ENCODE data around the gene LHFPL6.

Gene LHFPL6

DNA sequence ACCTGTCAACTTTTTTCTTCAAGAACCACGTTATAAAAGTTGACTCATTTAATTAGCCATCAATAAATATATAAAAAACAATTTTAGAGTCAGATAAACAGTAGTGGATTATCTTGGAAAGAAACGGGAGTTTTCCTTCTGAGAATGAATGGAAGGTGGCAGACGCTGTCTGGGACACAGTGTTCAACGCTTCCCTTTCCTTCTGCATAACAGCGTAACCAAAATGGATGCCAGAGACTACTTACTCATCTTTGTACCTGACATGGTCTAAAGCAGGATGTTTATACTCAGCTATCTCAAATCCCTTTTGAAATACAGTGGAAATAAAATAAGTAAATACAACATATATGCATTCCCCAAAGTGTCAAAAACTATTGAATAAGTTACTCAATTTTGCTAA lies 195.2 kb downstream of the LHFPL6 start:
- no peaks in the 10 kb centered on the region for H3K27me3 ChIP-seq (ENCODE audit: control insufficient read depth in 1 of 2, insufficient read depth in 2 of 2, low read length in 2 of 2)
- H3K4me1 ChIP-seq (ENCODE audit: insufficient read depth, low read length): no peaks in the 10 kb centered on the region
- no peak overlapping the region for H3K9ac ChIP-seq (ENCODE audit: low read length)
- H3K4me3 ChIP-seq (ENCODE audit: low read depth in 1 of 2, low read length in 2 of 2): no peak overlapping the region
- no peaks in the 10 kb centered on the region for H3K36me3 ChIP-seq (ENCODE audit: insufficient read depth, low read length)
- H3K9me3 ChIP-seq (ENCODE audit: low read length): no peaks in the 10 kb centered on the region
- H3K27ac ChIP-seq (ENCODE audit: low read depth, low read length): no peak overlapping the region

DNA sequence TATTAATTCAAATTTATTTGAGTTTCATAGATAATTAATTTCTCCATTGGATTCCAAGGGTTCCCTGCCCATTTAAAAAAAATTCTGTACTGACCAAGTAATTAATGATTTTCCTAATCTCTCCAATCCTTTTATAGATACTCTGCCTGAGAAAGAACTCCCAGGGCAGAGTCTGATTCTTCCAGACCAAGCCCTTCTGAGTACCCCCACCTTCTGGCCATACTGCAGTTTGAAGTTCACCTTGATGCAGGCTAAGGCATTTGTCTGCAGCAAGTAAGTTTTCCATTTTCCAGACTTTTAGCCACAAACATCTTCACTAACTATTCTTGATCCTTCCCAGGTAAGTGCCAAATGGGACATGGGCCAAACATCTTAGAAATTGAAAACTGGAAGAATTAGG lies 195.9 kb downstream of the LHFPL6 start:
- Histone ChIP-seq H3K9me3 (ENCODE audit: low read length) (no peaks in the 10 kb centered on the region), H3K4me1 (ENCODE audit: insufficient read depth, low read length) (no peaks in the 10 kb centered on the region), H3K27me3 (ENCODE audit: control insufficient read depth in 1 of 2, insufficient read depth in 2 of 2, low read length in 2 of 2) (no peaks in the 10 kb centered on the region), H3K4me3 (ENCODE audit: low read depth in 1 of 2, low read length in 2 of 2) (no peak overlapping the region), H3K36me3 (ENCODE audit: insufficient read depth, low read length) (no peaks in the 10 kb centered on the region), H3K9ac (ENCODE audit: low read length) (no peak overlapping the region), H3K27ac (ENCODE audit: low read depth, low read length) (no peak overlapping the region)

DNA sequence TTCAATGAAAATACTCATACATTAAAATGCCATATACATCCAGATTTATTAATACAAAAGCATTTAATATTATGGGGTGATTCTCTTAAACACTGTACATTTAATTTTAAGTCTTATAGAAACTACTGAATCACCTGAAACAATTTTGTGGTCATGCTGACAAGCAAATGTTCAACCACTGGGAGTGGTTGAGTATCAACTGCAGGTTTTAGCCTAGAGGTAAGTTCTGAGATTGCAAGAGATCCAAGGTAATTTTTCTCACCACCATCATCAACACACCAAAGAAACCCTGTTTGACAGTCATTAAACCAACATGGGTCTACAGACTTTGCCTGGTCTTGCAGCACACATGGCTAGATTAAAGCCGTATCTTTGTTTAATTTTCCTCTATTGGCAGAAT lies 196.3 kb downstream of the LHFPL6 start:
- Histone ChIP-seq H3K27me3 (ENCODE audit: control insufficient read depth in 1 of 2, insufficient read depth in 2 of 2, low read length in 2 of 2) (no peaks in the 10 kb centered on the region), H3K4me1 (ENCODE audit: insufficient read depth, low read length) (no peaks in the 10 kb centered on the region), H3K9ac (ENCODE audit: low read length) (no peak overlapping the region), H3K9me3 (ENCODE audit: low read length) (no peaks in the 10 kb centered on the region), H3K36me3 (ENCODE audit: insufficient read depth, low read length) (no peaks in the 10 kb centered on the region), H3K27ac (ENCODE audit: low read depth, low read length) (no peak overlapping the region), H3K4me3 (ENCODE audit: low read depth in 1 of 2, low read length in 2 of 2) (no peak overlapping the region)

DNA sequence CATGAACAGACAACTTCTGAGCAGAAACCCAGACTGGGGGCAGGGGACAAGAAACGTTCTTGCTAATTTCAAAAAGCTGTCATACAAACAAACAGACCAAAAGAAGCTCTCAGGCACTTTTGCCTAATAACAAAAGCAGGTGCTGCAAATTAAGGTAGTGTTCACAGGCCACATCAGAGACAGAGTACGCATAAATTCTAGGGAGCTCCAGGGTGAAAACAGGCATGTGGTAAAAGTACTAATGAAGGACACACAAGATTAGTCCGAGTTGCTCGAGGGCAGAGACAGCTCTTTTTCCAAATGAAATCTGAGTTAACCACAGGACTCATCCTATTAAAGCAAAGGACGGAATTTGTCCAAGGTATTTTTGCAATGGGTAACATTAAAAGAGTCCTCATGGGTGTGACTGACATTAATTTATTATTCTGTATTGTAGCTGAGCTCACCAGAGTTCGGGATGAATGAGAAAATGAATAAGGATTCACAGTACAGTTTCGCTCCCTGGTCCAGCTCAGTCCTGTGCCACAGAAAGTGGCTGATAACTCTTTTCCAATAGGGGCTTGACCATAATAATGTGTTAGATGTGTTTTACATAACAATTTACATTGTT lies 197.3 kb downstream of the LHFPL6 start:
- H3K27ac ChIP-seq (ENCODE audit: low read depth, low read length): no peak overlapping the region
- no peaks in the 10 kb centered on the region for H3K27me3 ChIP-seq (ENCODE audit: control insufficient read depth in 1 of 2, insufficient read depth in 2 of 2, low read length in 2 of 2)
- H3K4me1 ChIP-seq (ENCODE audit: insufficient read depth, low read length): no peaks in the 10 kb centered on the region
- no peaks in the 10 kb centered on the region for H3K36me3 ChIP-seq (ENCODE audit: insufficient read depth, low read length)
- no peaks in the 10 kb centered on the region for H3K9me3 ChIP-seq (ENCODE audit: low read length)
- H3K9ac ChIP-seq (ENCODE audit: low read length): no peak overlapping the region
- H3K4me3 ChIP-seq (ENCODE audit: low read depth in 1 of 2, low read length in 2 of 2): no peak overlapping the region

DNA sequence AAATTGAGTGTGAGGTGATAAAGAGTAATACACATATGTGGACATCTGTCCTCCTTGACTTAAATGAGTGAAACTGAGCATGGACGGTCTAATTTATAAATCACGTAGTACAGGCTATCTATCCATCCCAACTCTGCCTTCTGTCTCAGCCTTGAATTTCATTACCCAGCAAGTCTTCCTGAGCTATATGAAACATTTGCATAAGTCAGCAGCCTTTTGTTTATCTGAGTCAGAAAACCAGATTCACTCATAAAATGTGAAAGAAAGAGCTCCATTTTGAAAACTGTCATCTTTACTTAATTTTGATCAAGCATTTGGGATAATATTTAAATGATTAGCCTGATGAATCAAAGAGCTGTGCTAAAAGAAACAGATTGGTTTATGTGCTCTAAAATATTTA lies 197.9 kb downstream of the LHFPL6 start:
- H3K27me3 ChIP-seq (ENCODE audit: control insufficient read depth in 1 of 2, insufficient read depth in 2 of 2, low read length in 2 of 2): no peaks in the 10 kb centered on the region
- no peak overlapping the region for H3K27ac ChIP-seq (ENCODE audit: low read depth, low read length)
- no peaks in the 10 kb centered on the region for H3K4me1 ChIP-seq (ENCODE audit: insufficient read depth, low read length)

DNA sequence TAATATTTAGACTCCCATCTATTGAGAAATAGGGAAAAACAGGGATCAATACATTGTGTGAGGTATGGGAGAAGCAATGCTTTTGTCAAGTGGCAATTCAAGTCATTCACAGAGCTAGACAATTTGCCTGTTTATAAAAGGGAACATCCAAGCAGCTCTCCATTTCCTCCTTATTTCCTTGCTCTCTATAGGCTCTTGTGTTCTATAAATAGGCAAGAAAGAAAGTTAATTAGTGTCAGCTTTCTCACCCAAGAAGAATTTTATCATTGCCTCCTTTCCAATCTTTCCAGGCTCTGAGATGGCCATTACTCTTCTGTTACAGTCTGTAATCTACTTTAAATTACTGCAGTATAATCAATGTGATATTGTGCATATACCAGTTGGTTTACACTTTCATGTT lies 199.9 kb downstream of the LHFPL6 start:
- H3K4me3 ChIP-seq (ENCODE audit: low read depth in 1 of 2, low read length in 2 of 2): no peak overlapping the region
- no peaks in the 10 kb centered on the region for H3K9me3 ChIP-seq (ENCODE audit: low read length)
- H3K27ac ChIP-seq (ENCODE audit: low read depth, low read length): no peak overlapping the region
- H3K4me1 ChIP-seq (ENCODE audit: insufficient read depth, low read length): no peaks in the 10 kb centered on the region
- H3K9ac ChIP-seq (ENCODE audit: low read length): no peak overlapping the region
- no peaks in the 10 kb centered on the region for H3K27me3 ChIP-seq (ENCODE audit: control insufficient read depth in 1 of 2, insufficient read depth in 2 of 2, low read length in 2 of 2)
- H3K36me3 ChIP-seq (ENCODE audit: insufficient read depth, low read length): no peaks in the 10 kb centered on the region

More for the DNA sequence above, 197.9 kb downstream of the LHFPL6 start:
- H3K36me3 ChIP-seq (ENCODE audit: insufficient read depth, low read length): no peaks in the 10 kb centered on the region
- no peak overlapping the region for H3K9ac ChIP-seq (ENCODE audit: low read length)
- no peaks in the 10 kb centered on the region for H3K9me3 ChIP-seq (ENCODE audit: low read length)
- no peak overlapping the region for H3K4me3 ChIP-seq (ENCODE audit: low read depth in 1 of 2, low read length in 2 of 2)

DNA sequence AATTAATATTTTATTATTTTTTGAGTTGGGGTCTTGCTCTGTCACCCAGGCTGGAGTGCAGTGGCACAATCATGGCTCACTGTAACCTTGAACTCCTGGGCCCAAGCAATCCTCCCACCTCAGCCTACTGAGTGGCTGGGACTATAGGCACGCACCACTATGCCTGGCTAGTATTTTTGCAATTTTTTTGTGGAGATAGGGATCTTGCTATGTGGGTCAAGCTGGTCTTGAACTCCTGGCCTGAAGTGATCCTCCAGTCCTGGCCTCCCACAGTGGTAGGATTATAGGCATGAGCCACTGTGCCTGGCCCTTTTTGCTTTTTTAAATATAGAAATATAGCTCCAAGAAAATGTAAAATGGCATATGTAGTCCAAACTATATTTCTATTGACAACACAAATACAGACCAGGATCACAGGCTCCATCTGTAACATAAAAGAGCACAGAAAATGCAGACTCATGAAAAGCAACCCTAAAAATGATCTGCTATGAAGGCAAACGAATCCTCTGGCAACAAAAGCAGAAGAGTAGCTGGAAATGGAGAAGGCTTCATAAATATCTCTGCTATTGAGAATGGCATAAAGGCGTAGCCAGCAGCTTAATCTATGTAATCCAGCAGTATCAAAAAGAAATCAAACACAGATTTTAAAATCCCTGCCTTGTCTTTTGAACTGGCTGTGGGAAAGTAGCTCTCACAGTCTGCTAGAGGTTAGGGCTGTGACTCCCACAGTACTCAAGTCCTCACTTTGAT lies 200.6 kb downstream of the LHFPL6 start:
- no peaks in the 10 kb centered on the region for H3K4me1 ChIP-seq (ENCODE audit: insufficient read depth, low read length)
- H3K27me3 ChIP-seq (ENCODE audit: control insufficient read depth in 1 of 2, insufficient read depth in 2 of 2, low read length in 2 of 2): no peaks in the 10 kb centered on the region
- no peaks in the 10 kb centered on the region for H3K36me3 ChIP-seq (ENCODE audit: insufficient read depth, low read length)
- H3K4me3 ChIP-seq (ENCODE audit: low read depth in 1 of 2, low read length in 2 of 2): no peak overlapping the region
- H3K9me3 ChIP-seq (ENCODE audit: low read length): no peaks in the 10 kb centered on the region
- H3K9ac ChIP-seq (ENCODE audit: low read length): no peak overlapping the region
- no peak overlapping the region for H3K27ac ChIP-seq (ENCODE audit: low read depth, low read length)

DNA sequence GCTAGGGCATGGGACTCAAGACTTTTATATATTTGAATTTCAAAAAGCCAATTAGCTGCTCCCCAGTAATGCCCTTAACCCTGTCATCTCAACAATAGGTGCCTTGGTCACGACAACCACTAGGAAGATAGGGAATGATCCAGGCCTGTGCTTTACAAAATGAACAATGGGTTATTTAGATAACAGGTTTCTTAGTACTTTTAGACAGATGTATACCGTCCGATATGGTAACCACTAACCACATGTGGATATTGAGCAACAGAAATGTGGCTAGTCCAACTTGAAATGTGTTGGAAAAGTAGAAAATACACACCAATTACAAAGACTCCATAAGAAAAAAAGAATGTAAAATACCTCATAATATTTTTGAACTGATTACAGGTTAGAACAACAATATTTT lies 201.2 kb downstream of the LHFPL6 start:
- H3K27ac ChIP-seq (ENCODE audit: low read depth, low read length): no peak overlapping the region
- no peaks in the 10 kb centered on the region for H3K27me3 ChIP-seq (ENCODE audit: control insufficient read depth in 1 of 2, insufficient read depth in 2 of 2, low read length in 2 of 2)
- H3K36me3 ChIP-seq (ENCODE audit: insufficient read depth, low read length): no peaks in the 10 kb centered on the region
- H3K4me3 ChIP-seq (ENCODE audit: low read depth in 1 of 2, low read length in 2 of 2): no peak overlapping the region
- no peaks in the 10 kb centered on the region for H3K4me1 ChIP-seq (ENCODE audit: insufficient read depth, low read length)
- no peak overlapping the region for H3K9ac ChIP-seq (ENCODE audit: low read length)
- H3K9me3 ChIP-seq (ENCODE audit: low read length): no peaks in the 10 kb centered on the region

DNA sequence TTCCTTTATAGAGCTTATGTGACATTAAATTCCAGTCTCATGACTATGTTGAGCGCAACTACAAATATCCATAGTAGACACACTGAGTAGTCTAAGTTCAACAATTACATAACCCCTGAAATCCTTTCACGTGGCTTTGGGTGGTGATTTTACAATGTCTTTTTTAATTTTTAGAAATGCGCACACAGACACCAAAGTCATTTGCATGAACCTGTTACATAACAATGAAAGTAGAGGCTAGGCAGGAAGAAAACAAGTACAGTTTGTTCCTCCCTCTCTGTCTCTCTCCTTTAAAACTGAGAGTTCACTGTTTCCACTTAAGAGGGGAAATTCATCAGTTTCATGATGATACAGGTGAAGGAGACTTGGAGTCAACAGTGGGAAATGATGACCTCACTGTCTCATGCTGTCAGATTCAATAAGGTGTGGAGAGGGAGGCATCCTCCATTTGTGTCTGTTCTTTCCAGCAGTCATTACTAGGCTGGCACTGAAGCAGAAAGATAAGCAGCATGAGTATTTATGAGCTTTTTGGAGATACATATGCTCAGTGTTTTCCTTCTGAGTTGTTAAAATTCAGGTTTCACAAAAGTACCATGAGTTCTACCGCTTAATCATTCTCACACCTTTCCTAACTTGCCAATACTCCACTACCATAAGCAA lies 201.8 kb downstream of the LHFPL6 start:
- no peaks in the 10 kb centered on the region for H3K27me3 ChIP-seq (ENCODE audit: control insufficient read depth in 1 of 2, insufficient read depth in 2 of 2, low read length in 2 of 2)
- H3K36me3 ChIP-seq (ENCODE audit: insufficient read depth, low read length): no peaks in the 10 kb centered on the region
- H3K4me1 ChIP-seq (ENCODE audit: insufficient read depth, low read length): no peaks in the 10 kb centered on the region
- H3K4me3 ChIP-seq (ENCODE audit: low read depth in 1 of 2, low read length in 2 of 2): no peak overlapping the region
- no peaks in the 10 kb centered on the region for H3K9me3 ChIP-seq (ENCODE audit: low read length)
- H3K27ac ChIP-seq (ENCODE audit: low read depth, low read length): no peak overlapping the region
- H3K9ac ChIP-seq (ENCODE audit: low read length): no peak overlapping the region

DNA sequence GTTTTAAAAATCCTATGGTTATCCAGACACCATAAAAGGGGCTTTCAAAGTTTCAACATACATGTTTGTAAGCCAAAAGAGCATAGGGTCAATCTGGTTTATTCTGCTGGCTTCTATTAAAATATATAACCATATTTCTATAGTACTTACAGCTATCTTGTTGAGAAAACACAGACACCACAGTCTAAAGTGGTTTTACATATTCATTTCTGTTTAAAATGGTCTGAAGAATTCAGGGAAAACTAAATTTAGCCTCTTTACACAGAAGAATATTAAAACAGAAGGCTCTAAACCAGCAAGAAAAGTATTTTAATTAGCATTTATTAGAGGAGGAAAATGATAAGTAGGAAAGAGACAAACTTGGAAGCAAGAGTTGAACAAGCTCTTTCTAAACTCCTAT lies 203.9 kb downstream of the LHFPL6 start:
- Histone ChIP-seq H3K36me3 (ENCODE audit: insufficient read depth, low read length) (no peaks in the 10 kb centered on the region), H3K27ac (ENCODE audit: low read depth, low read length) (no peak overlapping the region), H3K9ac (ENCODE audit: low read length) (no peak overlapping the region), H3K9me3 (ENCODE audit: low read length) (no peaks in the 10 kb centered on the region), H3K27me3 (ENCODE audit: control insufficient read depth in 1 of 2, insufficient read depth in 2 of 2, low read length in 2 of 2) (no peaks in the 10 kb centered on the region), H3K4me3 (ENCODE audit: low read depth in 1 of 2, low read length in 2 of 2) (no peak overlapping the region), H3K4me1 (ENCODE audit: insufficient read depth, low read length) (no peaks in the 10 kb centered on the region)

DNA sequence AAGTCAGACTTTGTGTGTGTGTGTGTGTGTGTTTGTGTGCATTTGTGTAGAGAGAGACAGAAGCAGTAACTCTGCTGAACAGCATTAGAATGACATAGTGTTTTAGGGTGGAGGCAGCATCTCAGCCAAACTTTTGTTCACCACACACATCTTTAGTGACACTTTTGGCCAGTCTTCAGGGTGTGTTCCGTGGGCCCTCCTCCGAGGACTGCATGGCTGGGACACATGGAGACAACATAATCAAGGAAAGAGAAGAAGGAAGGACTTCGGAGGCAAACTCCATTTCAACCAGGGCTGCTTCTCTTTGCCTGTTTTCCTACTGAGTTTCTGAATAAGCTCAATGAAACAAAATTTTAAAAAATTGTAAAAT lies 205.1 kb downstream of the LHFPL6 start:
- no peaks in the 10 kb centered on the region for H3K36me3 ChIP-seq (ENCODE audit: insufficient read depth, low read length)
- H3K4me3 ChIP-seq (ENCODE audit: low read depth in 1 of 2, low read length in 2 of 2): no peak overlapping the region
- H3K9me3 ChIP-seq (ENCODE audit: low read length): no peaks in the 10 kb centered on the region
- no peak overlapping the region for H3K9ac ChIP-seq (ENCODE audit: low read length)
- no peaks in the 10 kb centered on the region for H3K4me1 ChIP-seq (ENCODE audit: insufficient read depth, low read length)
- no peak overlapping the region for H3K27ac ChIP-seq (ENCODE audit: low read depth, low read length)
- H3K27me3 ChIP-seq (ENCODE audit: control insufficient read depth in 1 of 2, insufficient read depth in 2 of 2, low read length in 2 of 2): no peaks in the 10 kb centered on the region

All from muscle layer of colon (tissue), 2 donors.